Right lobe of liver (tissue), 6 donors: ENCODE results near the gene TFR2. TPM values are rescaled to one million over a fixed set of nuclear protein-coding genes. Genes with fewer than 3 reads are reported as not detected.

Experiments used
- ATAC-seq, 4 donors: fragments of 200-7000 bp; cut with Tn5 transposase; one replicate each; pipeline ENCODE4 v1.9.1; 2020; ENCODE audit warnings: mild to moderate bottlenecking in 4 of 4, moderate library complexity in 4 of 4
- DNase-seq, 3 donors: peaks; one replicate each; pipeline ENCODE4 v3.0.0-alpha.2; 2020
- H3K27ac ChIP-seq, 3 donors: fragments of 200-600 bp; one replicate each; pipeline ENCODE4 v1.8.0; 2022
- H3K27me3 ChIP-seq, 2 donors: fragments of 200-600 bp; one replicate each; pipeline ENCODE4 v1.8.0; 2022
- H3K36me3 ChIP-seq, 4 donors: fragments of 200-600 bp; sonication (generic) in 1 of 4; one replicate each; pipeline versions ENCODE4 v1.5.1 to v1.8.0; 2017 to 2022; ENCODE audit warnings: control low read depth in 1 of 4
- H3K4me1 ChIP-seq, 4 donors: fragments of 200-600 bp; sonication (generic) in 1 of 4; one replicate each; pipeline versions ENCODE4 v1.5.1 to v1.8.0; 2017 to 2022; ENCODE audit warnings: control low read depth in 1 of 4
- H3K4me3 ChIP-seq, 3 donors: fragments of 200-600 bp; one replicate each; pipeline ENCODE4 v1.8.0; 2022
- H3K9me3 ChIP-seq, 4 donors: fragments of 200-600 bp; sonication (generic) in 1 of 4; one replicate each; pipeline versions ENCODE4 v1.5.1 to v1.8.0; 2017 to 2022; ENCODE audit warnings: control low read depth in 1 of 4
- CTCF ChIP-seq, 4 donors: fragments of 200-600 bp in 3 of 4; fragments of 450-650 bp in 1 of 4; IDR thresholded peaks; one replicate each; pipeline versions ENCODE4 v1.5.1 to v1.8.0; 2016 to 2022; ENCODE audit warnings: antibody characterized with exemption in 4 of 4, mild to moderate bottlenecking in 2 of 4
- POLR2A ChIP-seq: fragments of 450-650 bp; IDR thresholded peaks from one replicate; pipeline ENCODE4 v1.6.1; 2017; ENCODE audit warnings: antibody characterized with exemption, mild to moderate bottlenecking
- WGBS: methylation state at CpG from one replicate; pipeline ENCODE4 v1.1.6; 2018; ENCODE audit warnings: low coverage, low lambda C conversion rate; ENCODE audit not compliant: insufficient coverage; ENCODE audit errors: missing lambda C conversion rate; 5-methylcytosine and 5-hydroxymethylcytosine counted together
- intact Hi-C, 2 donors: fragments of 100-400 bp; cut with DNase I; formaldehyde crosslinking; loops; one replicate each; pipeline versions ENCODE4 v1.11.2 to v1.14.1; 2022
- total RNA-seq, 6 experiments: library from RNA; depleted of rRNA in 2 of 6; stranded (reverse); fragments of >200 nt in 2 of 6; fragmentation: NEBNext Ultra II Directional in 3 of 6; extraction: Animal tissue kit (Norgen Biotek cat#: 25700) in 3 of 6; gene quantifications; one replicate each; pipeline versions ENCODE4 v1.1.0 to v1.2.4, GENCODE V29; 2016 to 2023
- donor health status: DM: no; HTN: yes; CAD: no.
- donor health status: DM: no; HTN: no; CAD: no.
- donor health status: DM: no; HTN: no; CAD: no.
- donor health status: DM: no; HTN: yes; CAD: no.
- donor health status: DM: no; HTN: yes; CAD: no.

The TFR2 gene
- total RNA-seq, 6 experiments from 2014 or later = 413 to 669 (median 501) TPM

DNA sequence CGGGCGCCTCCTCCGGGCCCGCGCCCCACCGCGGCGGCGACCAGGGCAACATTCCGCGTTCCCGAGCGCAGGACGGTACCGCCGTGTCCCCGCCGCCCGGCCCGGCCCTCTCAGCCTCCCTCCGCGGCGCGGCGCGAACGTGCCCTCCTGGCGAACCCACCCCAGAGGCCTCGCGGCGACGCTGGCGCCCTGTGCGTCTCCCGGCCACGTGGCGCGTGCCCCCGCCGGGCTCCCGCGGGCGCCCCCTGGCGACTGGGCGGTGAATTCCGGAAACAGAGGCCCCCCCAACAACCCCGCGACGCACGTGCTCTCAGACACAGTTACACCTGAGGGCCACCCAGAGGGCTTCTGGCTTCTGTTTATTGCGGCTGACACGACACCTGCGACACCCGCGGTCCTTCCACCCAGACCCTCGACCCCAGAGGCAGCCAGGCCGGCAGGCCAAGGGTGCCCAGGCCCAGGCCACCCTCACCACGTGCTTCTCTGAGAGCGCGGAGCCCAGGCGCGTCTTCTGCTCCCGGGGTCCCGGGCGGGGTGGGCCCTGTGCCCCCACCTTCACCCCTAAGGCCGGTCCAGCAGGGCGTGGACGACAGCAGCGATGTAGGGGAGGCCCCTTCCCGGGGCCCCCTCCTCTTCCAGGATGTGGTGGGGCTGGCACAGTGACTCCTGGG lies 67.5 kb downstream of the TFR2 start, which contains the start of gene SAP25:
TSS of gene SAP25 (minus strand) at position 210 of the 671 bp plus-strand sequence. CDS start at position 52, 158 bp downstream.
- H3K27ac ChIP-seq = peak within 1 kb of the TSS in 2 of 3 donors; percentile 72 to 85
- no peak for DNase-seq
- WGBS = 85% methylated on average over 9 of the region's 70 CpGs
- H3K27me3 ChIP-seq = no peaks in the 10 kb centered on the region
- intact Hi-C loops = loop anchor here in 1 of 2 donors (5.0 kb wide), 1 partner anchor 118 kb away; the partner anchor contains the start of gene GIGYF1
- no peak within 1 kb of the TSS for H3K4me3 ChIP-seq
- ATAC-seq = no peak
- TF ChIP-seq CTCF (IDR thresholded peaks at IDR 0.05) (peak in 3 of 4 donors; percentile 11 to 19 (median 14)), POLR2A (no peak)
- H3K36me3 ChIP-seq = peaks cover 0 to 38% (median 7%) of the 10 kb centered on the region in 4 donors
- H3K4me1 ChIP-seq = peaks cover 0 to 21% (median 9%) of the 10 kb centered on the region in 4 donors
- H3K9me3 ChIP-seq = no peaks in the 10 kb centered on the region

GRCh38 chr7:100572949-100573675 lies 68.2 kb downstream of the TFR2 start:
- Histone ChIP-seq H3K4me3 (no peak overlapping the region), H3K9me3 (no peaks in the 10 kb centered on the region), H3K27me3 (no peaks in the 10 kb centered on the region), H3K4me1 (peaks cover 0 to 27% (median 12%) of the 10 kb centered on the region in 4 donors), H3K27ac (no peak overlapping the region), H3K36me3 (peaks cover 0 to 31% (median 4%) of the 10 kb centered on the region in 4 donors)
- TF ChIP-seq CTCF (IDR thresholded peaks at IDR 0.05) (no peak), POLR2A (peak; percentile 12)
- intact Hi-C loops = loop anchor here in 1 of 2 donors (5.0 kb wide), 1 partner anchor 119 kb away; the partner anchor contains the start of gene GIGYF1
- no peak for ATAC-seq
- no peak for DNase-seq
- WGBS = 52% methylated on average over 3 of the region's 30 CpGs

GRCh38 chr7:100572281-100572948 lies 68.9 kb downstream of the TFR2 start:
- DNase-seq (no peak), ATAC-seq (no peak)
- TF ChIP-seq CTCF (IDR thresholded peaks at IDR 0.05) (no peak), POLR2A (no peak)
- H3K36me3 ChIP-seq = peaks cover 0 to 24% (median 2%) of the 10 kb centered on the region in 4 donors
- no peaks in the 10 kb centered on the region for H3K9me3 ChIP-seq
- peak overlapping the region in 1 of 3 donors; percentile 96 for H3K27ac ChIP-seq
- no peaks in the 10 kb centered on the region for H3K27me3 ChIP-seq
- H3K4me1 ChIP-seq = peaks cover 0 to 33% (median 15%) of the 10 kb centered on the region in 4 donors
- H3K4me3 ChIP-seq = no peak overlapping the region
- WGBS = no CpG with 5 or more reads among the region's 20 CpGs
- intact Hi-C loops = loop anchor here in 1 of 2 donors (5.0 kb wide), 1 partner anchor 120 kb away; the partner anchor contains the start of gene GIGYF1

DNA sequence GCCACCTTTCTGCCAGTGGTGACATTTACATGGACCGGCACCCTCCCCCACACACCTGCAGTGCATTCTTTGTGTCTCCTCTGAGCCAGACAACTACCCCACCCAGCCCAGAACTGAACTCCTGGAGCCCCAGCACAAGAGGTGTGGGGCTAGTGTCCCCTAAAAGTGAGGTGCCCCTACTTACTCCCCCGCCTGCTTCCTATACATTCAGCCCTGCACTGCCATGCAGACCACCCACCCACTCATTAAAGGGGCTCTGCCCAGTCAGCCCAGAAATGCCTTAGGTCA lies 69.6 kb downstream of the TFR2 start:
- H3K27ac ChIP-seq = peak overlapping the region in 1 of 3 donors; percentile 96
- peaks cover 0 to 40% (median 19%) of the 10 kb centered on the region in 4 donors for H3K4me1 ChIP-seq
- peaks cover 0 to 18% (median 2%) of the 10 kb centered on the region in 4 donors for H3K36me3 ChIP-seq
- TF ChIP-seq POLR2A = no peak
- no peak for TF ChIP-seq CTCF (IDR thresholded peaks at IDR 0.05)
- ATAC-seq (no peak), DNase-seq (no peak)
- intact Hi-C loops = loop anchor here in 1 of 2 donors (5.0 kb wide), 1 partner anchor 121 kb away; the partner anchor contains the start of gene GIGYF1
- no peaks in the 10 kb centered on the region for H3K9me3 ChIP-seq
- H3K4me3 ChIP-seq = no peak overlapping the region
- no peaks in the 10 kb centered on the region for H3K27me3 ChIP-seq
- no CpG with 5 or more reads among the region's 2 CpGs for WGBS
